Raji (cell line): ENCODE measurements around the gene ABCB9.

Experiments used
- POLR2A ChIP-seq: IDR thresholded peaks from 2 replicates; pipeline ENCODE4 v1.6.1; 2011; ENCODE audit warnings: low read depth, low read length, control low read depth; ENCODE audit not compliant: insufficient read depth

ABCB9 gene

GRCh38 chr12:122889761-122890520 is 76.3 kb downstream of the ABCB9 start:
- no peak for TF ChIP-seq POLR2A

- TF ChIP-seq POLR2A = no peak
Observed at GRCh38 chr12:122888232-122888752, 78.0 kb downstream of the ABCB9 start.

GRCh38 chr12:122887819-122888212 is 78.4 kb downstream of the ABCB9 start:
- no peak for TF ChIP-seq POLR2A

GRCh38 chr12:122886851-122887818 is 79.1 kb downstream of the ABCB9 start:
- TF ChIP-seq POLR2A = no peak

GRCh38 chr12:122886161-122886560 is 80.1 kb downstream of the ABCB9 start:
- TF ChIP-seq POLR2A = no peak

- TF ChIP-seq POLR2A = no peak
Observed at GRCh38 chr12:122884860-122885259, 81.4 kb downstream of the ABCB9 start.

GRCh38 chr12:122884091-122884826 is 82.0 kb downstream of the ABCB9 start:
- no peak for TF ChIP-seq POLR2A

GRCh38 chr12:122882908-122883558 is 83.2 kb downstream of the ABCB9 start:
- no peak for TF ChIP-seq POLR2A

- no peak for TF ChIP-seq POLR2A
Observed at GRCh38 chr12:122880668-122881067, 85.6 kb downstream of the ABCB9 start.

GRCh38 chr12:122880155-122880667 is 86.1 kb downstream of the ABCB9 start:
- TF ChIP-seq POLR2A = no peak
